GM11168 (cell line): Measurements from ENCODE around the gene DHFR.
"Not testable (repeated sequence)": the region's sequence is repeated elsewhere in the genome, so short reads cannot be mapped to it uniquely, and the experiment has no call there.

Experiments used
- in situ Hi-C: fragments of 300-500 bp; cut with MboI; formaldehyde crosslinking; loops from one replicate; pipeline ENCODE4 v1.12.0; 2022; ENCODE audit warnings: low sequenced_read_pairs; ENCODE audit not compliant: unreplicated experiment

DHFR gene

DNA sequence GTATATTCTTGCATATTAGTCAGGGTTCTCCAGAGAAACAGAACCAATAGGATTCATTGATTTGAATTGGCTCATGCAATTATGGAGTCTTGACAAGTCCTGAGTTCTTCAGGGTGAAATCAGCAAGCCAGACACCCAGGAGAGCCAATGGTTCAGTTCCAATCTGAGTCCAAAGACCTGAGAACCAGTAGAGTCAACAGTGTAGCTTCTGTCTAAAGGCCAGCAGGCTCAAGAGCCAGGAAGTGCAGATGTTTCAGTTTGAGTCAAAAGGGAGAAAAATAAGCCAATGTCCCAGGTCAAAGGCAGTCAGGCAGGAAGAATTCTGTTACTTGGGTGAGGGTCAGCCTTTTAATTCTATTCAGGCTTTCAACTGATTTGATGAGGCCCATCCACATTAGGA is 47.0 kb downstream of the DHFR start:
- in situ Hi-C loops, result no loop called here

DNA sequence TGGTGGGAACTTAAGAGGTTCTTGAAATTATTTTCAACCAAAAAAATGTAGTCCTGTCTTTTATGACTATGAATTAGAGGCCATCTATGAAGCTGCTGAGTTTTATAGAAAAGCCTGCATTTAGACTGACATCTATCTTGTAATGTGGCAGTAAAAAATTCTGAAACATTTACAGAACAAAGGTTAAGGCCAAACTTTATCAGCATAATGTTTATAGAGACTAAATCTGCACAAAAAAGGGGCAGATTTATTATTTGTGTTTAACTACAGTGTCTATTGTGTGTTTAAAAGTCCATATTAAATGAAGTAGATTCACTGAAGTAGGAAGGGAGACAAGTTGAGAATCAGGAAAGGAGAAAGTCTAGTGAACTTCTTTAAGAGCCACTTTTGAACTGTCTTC is 47.4 kb downstream of the DHFR start:
- in situ Hi-C loops, result no loop called here

DNA sequence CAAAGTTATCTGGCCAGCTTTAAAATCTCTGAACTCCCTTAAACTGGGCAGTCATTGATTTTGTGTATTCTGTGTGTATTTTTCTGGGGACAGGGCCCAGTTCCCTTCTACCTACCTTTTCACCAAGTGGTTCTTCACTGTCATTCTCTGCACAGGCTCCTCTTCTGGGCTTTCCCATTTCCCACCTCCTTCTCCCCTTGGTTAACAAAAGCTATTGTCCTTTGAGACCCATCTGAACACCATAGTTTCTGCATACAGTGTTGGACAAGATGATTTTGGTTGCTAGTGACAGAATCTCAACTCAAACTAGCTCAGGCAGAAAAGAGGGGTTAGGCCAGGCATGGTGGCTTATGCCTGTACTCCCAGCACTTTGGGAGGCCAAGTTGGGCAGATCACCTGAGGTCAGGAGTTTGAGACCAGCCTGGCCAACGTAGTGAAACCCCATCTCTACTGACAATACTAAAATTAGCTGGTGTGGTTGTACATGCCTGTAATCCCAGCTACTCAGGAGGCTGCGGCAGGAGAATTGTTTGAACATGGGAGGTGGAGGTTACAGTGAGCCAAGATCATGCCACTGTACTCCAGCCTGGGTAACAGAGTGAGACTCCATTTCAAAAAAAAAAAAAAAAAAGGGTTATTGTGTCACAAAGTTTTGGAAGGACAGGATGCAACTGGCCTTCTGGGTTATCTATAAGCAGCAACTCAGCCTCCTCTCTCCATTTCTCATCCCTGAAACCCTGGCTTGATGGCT is 53.7 kb downstream of the DHFR start:
- in situ Hi-C loops, result no loop called here

GRCh38 chr5:80597500-80597899 is 57.3 kb downstream of the DHFR start:
- in situ Hi-C loops, result no loop called here

- in situ Hi-C loops, result no loop called here
These were observed 60.0 kb downstream of the DHFR start for GRCh38 chr5:80594810-80595209.

GRCh38 chr5:80592761-80593160 is 62.0 kb downstream of the DHFR start:
- in situ Hi-C loops, result no loop called here

DNA sequence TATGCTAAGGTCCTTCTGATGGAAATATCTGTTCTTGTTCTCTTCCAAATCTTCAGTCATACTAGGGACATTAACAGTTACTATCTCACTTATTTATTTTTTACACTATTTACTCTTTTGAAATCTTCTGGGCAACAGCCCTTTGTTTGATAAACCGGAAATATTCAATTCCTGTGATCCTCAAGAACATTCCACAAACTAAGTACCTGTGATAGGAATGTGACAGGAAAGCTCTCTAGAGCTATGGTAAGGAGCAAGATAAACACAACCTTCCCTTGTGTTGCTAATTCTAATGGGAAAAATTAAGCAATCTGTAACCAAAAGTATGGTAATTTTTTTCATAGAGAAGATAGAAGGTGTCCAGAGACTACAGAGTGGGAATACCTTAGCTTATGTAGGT is 62.7 kb downstream of the DHFR start:
- in situ Hi-C loops, result no loop called here

- in situ Hi-C loops, result no loop called here
These were observed 63.4 kb downstream of the DHFR start for GRCh38 chr5:80591352-80591751.

GRCh38 chr5:80590766-80591165 is 64.0 kb downstream of the DHFR start:
- in situ Hi-C loops, result no loop called here

- in situ Hi-C loops, result no loop called here
These were observed 65.8 kb downstream of the DHFR start for GRCh38 chr5:80588858-80589540.

DNA sequence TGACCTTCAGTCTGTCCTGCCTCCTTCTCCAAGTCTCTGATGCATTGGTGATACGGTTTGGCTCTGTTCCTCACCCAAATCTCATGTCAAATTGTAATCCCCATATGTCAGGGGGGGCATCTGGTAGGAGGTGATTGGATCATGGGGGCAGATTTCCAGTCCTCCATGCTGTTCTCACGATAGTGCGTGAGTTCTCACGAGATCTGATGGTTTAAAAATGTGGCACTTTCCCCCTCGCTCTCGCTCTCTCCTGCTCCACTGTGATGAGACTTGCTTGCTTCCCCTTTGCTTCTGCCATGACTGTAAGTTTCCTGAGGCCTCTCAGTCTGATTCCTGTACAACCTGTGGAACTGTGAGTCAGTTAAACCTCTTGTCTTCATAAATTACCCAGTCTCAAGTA is 70.0 kb downstream of the DHFR start:
- in situ Hi-C loops, result no loop called here

DNA sequence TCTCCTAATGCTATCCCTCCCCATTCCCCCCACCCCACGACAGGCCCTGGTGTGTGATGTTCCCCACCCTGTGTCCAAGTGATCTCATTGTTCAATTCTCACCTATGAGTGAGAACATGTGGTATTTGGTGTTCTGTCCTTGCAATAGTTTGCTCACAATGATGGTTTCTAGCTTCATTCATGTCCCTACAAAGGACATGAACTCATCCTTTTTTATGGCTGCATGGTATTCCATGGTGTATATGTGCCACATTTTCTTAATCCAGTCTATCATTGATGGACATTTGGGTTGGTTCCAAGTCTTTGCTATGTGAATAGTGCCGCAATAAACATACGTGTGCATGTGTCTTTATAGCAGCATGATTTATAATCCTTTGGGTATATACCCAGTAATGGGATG is 74.5 kb downstream of the DHFR start:
- in situ Hi-C loops, result not testable (repeated sequence)

DNA sequence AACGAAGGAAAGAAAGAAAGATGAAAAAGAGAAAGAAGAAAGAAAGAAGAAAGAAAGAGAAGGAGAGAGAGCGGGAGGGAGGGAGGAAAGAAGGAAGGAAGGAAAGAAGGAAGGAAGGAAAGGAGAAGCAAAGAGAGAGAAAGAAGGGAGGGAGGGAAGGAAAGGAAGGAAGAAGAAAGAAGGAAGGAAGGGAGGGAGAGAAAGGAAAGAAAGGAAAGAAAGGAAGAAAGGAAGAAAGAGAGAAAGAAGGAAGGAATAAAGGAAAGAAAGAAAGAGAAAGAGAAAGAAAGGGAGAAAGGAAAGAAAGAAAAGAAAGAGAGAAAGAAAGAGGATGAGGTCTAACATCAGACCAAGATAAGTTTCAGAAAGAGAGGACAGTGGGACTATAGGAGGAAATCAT is 75.7 kb downstream of the DHFR start:
- in situ Hi-C loops, result no loop called here

GRCh38 chr5:80577707-80578106 is 77.1 kb downstream of the DHFR start:
- in situ Hi-C loops, result no loop called here

GRCh38 chr5:80576383-80576782 is 78.4 kb downstream of the DHFR start:
- in situ Hi-C loops, result no loop called here
